Ecto neural progenitor cell (in vitro differentiated cells): ENCODE results near the gene HMGCL.
A peak's percentile ranks its signal among the peaks of the same experiment; 100 is the strongest.
"Not testable (repeated sequence)": the region's sequence is repeated elsewhere in the genome, so short reads cannot be mapped to it uniquely, and the experiment has no call there.

ENCODE experiments used
- DNase-seq: peaks from one replicate; pipeline ENCODE4 v3.0.0-alpha.2; 2018; ENCODE audit warnings: low spot score

Gene HMGCL

DNA sequence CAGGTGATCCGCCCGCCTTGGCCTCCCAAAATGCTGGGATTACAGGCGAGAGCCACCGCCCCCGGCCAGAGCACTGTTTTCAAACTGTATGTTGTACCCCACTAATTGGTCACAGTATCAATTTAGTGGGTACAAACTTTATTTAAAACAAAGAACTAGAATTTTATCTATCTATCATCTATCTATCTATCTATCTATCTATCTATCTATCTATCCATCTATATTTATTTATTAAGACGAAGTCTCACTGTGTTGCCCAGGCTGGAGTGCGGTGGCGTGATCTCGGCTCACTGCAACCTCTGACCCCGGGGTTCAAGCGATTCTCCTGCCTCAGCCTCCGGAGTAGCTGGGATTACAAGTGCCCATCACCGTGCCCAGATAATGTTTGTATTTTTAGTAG lies 1.4 kb upstream of the HMGCL start:
- DNase-seq, result not testable (repeated sequence)

DNA sequence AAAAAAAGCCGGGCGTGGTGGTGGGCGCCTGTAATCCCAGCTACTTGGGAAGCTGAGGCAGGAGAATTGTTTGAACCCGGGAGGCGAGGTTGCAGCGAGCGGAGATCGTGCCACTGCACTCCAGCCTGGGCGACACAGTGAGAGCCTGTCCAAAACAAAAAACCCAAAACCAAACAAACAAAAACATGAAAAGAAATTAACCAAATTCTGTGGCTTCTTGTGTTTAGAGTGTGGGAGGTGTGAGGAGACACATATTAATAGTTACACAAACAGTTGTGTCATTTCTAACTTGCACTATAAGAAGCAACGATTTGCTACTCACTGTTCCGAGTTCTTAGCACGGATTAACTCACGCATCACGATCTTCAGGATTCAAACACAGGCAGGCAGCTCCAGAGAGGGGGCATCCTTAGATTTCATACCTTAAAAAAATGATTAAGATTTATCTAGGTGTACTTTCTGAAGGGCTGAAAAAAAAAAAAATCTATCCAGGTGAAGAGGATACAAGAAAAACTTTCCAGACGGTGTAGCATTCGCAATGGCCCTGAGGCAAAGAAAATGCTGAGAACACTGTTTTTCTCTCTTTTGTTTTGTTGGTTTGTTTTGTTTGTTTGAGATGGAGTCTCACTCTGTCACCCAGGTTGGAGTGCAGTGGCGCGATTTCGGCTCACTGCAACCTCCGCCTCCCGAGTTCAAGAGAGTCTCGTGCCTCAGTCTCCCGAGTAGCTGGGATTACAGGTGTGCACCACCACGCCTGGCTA lies 713 bp upstream of the HMGCL start:
- no peak for DNase-seq

DNA sequence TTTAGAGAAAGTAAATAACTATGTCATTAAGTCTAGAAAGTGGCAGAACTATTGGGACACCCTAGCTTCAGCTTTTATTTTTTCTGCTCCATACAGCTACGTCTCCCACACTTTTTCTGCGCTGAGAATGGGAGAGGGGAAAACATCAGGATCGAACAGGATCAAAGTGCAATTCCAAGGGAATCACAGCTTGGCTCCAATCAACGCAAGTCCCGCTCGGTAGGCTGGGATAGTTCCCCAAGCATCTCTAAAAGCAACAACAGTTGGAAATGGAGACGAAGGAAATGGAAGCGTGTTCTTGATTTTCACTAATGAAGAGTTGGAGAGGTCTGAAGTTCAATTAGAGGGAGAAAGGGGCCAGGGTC lies 536 bp downstream of the HMGCL start:
- DNase-seq, result no peak

DNA sequence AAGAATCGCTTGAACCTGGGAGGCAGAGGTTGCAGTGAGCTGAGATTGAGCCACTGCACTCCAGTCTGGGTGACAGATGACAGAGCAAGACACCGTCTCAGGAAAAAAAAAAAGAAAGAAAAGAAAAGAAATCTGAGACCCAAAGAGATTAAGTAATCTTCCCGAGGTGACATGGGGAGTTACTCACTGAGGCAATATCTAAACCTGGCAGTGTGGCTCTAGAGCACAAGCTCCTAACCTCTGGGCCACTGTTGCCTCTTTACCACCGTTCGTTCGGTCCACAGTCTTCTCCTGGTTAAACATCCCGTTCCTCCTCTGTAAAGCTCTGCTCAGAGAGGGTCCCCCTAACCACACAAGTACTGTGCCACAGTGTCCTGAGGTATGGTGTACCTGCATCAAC lies 1.5 kb downstream of the HMGCL start:
- DNase-seq, result no peak

DNA sequence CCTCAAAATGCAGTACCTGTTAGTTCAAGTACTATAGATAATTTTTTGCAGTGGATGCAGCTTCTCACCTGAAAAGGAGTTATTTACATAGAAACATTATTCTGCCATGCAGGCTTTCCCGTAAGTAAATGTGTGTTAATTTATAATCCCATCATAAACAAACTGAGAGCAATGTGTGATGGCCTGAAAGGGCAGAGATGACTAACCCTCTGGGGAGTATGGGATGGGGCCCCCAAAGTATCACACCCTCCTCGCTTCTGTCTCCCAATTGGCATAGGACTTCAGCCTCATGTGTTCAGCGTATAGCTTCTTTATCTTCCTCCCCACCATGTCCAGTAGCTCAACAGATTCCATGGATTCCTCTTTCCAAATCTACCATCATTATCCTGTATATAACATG lies 7.6 kb downstream of the HMGCL start:
- DNase-seq, result no peak

DNA sequence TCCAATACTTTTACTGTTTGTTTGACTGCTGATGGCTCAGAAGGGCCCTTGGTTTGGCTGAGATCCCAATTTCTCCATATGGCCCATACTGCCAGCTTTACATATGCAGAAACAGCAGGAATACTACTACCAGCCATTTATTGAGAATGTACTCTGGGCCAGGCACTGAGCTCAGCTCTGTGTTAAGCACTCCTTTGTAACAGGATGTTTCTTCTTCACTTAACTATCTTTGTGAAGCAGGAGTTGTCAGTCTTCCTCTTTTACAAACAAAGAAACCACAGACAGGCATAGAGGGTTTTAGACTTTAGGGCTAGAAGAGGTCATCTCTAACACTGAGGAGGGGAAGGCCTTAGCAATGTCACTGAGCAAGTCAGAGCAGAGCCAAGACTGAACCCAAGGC lies 8.3 kb downstream of the HMGCL start:
- no peak for DNase-seq

DNA sequence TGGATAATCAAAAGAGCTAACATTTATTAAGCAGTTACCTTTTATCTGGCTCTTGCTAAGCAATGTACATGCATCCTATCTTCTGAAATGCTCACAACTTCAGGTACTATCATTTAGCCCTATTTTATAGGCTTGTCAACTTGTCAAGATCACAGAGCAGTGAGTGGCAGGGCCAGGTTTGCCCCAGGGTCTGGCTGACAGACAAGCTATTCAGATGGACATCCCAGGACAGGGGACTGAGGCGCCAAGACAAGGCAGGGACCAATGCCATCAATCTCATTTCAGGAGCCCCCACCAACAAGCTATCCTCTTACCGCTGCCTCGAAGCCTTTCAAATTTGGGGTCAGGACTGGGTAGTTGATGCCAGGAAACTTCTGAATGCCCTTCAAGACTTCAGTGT lies 8.9 kb downstream of the HMGCL start:
- DNase-seq, result no peak

DNA sequence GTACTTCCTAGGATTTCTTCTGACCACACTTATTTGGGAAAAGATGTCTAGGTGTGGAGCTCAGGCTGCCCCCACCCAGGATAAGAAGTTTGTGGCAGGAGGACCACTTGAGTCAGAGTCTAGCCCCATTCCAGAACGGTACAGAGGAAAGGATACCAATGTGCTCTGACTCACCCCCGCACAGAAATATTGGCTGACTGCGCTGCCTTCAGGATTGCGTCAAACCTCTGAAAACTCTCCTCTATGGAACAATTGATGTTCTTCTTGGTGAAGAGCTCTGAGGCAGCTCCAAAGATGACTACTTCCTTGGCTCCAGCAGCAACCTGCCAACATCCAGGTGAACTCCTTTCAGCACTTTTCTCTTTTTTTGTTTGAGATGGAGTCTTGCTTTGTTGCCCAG lies 11.2 kb downstream of the HMGCL start:
- DNase-seq, result no peak

DNA sequence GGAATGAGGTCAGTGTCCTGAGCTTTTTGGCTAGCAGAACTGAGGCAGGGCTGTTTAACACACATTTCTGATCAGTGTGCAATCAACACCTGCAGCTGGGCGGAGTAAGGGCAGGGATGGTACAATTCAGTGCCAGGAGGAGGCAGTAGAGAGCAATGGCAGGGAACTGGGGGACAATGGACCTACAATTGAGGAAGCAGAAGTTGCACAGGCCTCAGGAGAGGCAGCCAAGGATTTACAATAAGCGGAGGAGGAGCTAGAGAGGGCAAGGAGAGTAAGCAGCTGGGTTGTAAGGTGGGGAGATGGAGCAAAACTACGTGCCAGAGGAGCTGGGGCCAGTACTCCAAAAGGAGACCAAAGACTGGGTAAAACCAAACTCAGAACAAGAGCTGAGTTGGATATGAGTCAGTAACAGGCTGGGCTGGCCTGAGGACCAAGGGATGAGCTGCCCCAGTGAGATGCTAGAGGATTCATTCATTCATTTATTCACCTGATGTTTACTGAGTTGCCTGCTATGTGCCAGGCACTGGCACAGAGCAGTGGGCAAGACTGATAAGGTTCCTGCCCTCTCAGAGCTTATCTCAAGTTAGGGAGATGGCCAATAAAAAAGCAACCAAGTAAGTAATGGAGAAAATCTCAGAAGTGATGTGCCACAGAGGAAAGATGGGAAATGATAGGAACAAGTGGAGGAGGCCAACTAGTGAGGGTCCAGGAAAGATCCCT lies 14.2 kb downstream of the HMGCL start:
- peak; percentile 66 for DNase-seq

DNA sequence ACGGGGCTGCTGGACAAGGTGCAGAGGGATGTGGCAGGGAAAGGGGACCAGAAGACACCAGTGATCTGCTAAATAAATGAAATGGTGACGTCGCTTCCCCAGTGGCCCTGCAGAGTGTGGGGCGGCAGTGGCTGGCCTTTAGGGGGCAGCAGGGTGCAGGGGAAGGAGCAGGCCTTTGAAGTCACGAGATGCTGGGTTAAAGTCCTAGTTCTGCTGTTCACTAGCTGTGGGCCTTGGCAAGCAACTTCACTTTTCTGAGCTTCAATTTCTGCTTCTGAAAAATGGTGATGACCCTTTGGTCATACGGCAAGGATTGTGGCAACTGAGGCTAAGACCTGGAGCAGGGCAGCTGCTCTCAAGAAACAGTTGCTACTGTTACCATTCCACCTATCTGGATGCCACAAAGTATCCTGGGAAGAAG lies 15.5 kb downstream of the HMGCL start:
- DNase-seq, result peak; percentile 76

DNA sequence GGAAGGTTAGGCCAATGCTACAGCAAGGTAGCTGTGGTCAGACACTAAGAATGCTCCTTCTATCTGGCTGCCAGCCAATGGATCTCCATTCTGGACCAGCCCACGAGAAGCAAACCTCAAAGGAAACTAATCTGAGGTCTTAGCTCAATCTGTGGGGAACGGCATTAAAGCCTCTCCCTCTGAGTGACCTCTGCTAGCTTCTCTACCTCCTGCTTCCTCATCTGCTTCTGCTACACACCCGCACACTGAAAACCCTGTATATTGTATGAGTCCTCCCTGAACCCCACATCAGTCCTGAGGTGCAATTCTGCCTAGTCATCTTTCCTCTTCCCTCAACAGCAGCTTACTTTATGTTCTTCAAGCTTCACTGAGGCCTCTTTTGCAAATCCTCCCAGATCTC lies 17.8 kb downstream of the HMGCL start:
- DNase-seq, result no peak

DNA sequence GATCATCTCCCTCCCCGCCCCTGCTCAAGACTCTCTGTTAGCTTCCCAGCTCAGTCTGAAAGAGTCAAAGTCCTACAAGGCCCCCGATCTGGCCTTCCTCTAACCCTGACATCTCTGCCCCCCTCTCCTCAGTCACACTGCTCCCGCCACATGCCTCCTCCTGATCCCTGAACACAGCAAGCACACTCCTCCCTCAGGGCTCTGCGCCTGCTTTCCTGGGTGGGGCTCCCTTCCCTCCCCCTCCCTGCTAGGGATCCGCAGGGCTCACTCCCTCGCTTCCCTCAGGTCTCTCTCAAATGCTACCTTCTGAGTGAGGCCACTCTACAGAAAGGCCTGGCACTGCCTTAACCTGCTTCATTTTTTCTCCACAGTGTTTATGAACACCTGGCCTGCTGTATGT lies 18.9 kb downstream of the HMGCL start:
- DNase-seq, result no peak

DNA sequence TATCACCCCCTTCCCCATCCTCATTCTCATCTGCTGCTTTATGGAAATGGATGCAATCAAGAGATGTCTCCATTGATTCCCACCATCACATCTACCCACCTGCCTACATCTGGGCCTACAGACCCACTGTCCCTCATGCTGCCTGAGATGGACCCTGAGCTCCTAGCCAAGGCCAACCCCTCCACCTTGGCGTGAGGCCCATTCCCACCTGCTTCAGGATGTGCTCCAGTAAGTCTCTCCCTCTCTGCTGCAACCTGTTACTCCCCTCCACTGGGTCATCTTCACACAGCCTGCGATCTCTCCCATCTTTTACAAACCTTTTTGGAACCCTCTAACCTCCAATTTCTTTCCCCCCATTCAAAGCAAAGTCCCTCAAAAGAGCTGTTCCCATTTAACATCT lies 20.2 kb downstream of the HMGCL start:
- DNase-seq, result no peak

DNA sequence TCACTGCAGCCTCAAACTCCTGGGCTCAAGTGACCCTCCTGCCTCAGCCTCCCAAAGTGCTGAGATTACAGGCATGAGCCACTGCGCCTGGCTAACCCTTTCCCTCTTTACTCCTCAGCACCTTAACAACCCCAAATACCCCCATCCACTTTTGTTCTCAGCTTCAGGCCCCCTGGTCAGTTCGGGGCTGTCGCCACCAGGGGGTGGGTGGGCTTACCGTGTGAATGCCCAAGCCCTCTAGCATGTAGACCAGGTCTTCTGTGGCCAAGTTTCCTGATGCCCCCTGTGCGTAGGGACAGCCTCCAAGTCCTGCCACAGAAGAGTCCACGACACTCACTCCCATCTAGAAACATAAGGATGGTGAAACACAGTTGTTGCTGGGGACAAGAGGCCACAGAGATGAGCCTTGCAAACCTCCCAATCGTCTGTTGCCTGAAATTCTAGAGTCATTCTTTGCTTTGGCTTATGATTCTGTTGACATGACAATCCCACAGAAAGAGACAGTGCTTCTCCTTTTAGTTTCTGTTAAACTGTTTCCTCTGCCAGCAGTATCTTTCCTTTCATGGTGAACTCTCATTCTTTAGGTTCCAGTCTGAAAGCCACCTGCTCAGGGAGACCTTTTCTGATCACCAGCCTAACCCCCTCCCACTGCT lies 20.9 kb downstream of the HMGCL start:
- no peak for DNase-seq

DNA sequence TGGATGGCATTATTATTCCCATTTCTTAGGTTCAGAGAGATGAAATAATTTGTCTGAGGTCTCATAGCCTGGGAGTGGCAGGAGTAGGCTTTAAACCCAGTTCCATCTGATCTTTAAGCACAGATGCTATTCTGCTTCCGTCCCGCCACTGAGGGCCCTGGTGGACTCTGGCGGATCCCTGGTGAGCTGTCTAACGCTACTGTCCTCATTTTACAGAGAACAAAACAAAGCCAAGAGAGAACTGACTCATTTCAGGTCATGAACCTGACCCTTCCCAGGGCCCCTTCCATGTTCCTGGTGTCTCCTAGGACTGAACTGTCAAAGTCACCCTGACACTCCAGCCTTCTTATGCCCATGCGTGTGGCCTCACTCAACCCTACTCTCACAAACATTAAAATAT lies 21.6 kb downstream of the HMGCL start:
- no peak for DNase-seq

DNA sequence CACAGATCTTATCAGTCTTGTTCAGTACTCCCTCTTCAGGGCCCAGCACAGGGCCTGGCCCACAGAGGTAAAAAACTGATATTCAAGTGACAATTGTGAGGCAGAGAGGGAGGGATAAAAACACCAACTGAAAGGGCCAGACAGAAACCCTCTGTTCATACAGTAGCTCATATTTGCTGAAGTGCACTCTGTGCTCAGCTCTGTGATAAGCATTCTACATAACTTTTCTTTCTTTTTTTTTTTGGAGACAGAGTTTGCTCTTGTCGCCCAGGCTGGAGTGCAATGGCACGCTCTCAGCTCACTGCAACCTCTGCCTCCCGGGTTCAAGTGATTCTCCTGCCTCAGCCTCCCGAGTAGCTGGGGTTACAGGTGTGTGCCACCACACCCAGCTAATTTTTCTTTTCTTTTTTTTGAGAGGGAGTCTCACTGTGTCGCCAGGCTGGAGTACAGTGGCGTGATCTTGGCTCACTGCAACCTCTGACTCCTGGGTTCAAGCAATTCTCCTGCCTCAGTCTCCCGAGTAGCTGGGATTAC lies 22.4 kb downstream of the HMGCL start:
- DNase-seq, result not testable (repeated sequence)

DNA sequence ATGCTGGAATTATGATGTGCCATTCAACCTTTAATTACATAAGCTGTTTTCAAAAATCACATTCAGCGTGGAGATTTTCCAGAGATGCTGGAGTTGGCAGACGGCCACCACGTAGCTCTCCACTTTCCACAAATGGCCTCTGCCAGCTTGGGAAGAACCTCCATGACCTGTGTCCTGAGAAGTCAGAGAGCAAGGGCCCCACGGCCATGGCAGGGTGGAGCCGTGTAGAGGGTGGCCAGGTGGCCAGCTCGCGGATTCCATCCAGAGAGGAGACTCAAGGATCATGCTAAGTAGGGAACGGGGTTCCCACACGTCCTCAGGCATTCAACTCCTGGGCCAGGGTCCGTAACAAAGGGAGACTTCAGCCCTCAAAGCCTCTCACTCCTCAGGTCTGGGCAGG lies 23.4 kb downstream of the HMGCL start:
- DNase-seq, result no peak

DNA sequence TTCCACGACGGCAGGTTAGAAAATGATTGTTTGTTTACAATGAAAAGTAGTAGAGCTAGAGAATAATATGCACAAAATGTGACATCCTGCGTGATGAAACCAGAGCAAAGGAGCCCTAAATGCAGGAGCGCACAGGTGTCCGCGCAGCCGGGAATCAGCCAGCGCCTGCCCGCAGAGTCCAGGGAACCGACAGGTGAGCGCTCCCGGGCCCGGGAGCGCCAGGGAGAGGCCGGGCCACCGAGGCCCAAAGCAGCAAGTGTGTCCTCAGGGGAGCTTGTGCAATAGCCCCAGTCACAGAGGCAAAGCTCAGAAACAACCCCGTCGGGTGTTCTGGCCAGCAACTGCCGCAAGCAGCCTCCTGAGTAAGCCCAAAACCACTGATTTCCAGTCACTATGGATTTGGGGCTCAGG lies 23.9 kb downstream of the HMGCL start:
- DNase-seq, result no peak

DNA sequence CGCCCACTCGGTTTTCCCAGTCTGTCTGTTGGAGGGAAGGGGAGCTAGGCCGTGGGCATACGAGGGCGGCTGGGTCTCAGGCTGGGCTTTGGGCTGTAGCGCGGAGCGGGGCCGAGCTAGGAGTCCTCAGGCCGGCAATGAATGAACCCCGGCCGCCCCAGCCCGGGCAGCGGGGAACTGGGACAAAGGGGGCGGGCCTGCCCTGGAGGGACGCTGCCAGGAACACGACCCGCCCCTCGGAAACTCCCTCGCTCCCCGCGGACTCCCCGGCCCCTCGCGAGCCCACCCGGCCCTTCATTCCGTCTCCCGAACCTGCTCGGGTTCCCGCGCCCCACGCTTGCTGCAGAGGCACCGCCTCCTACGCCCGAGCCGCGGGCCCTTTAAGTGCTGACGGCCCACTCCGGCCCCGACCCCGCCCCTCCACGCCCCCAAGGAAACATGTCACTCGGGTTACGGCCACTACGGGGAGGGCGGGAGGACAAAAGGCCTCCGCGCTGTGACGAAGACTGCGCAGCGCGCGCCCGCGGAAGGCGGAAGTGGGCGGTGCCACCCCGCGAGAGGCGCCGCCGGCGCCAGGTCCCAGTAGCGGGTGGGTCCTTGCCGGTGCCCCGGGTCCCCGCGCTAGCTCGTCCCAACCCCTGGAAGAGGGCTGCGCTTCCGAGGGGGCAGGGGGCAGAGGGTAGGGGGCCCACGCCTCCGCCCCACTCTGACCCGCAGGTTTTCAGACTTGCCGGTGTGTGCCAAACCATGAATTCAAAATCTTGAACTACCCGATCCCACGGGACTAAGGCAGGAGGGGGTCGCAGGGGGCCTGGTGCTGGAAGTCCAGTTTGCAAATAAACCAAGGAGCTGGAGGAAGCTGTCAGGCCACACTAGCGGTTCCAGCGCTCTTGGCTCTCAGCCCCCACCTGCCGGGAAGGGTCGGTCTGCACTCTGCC lies 24.6 kb downstream of the HMGCL start, which contains the start of gene GALE:
GALE (minus strand) TSS at position 355 of the 938 bp plus-strand sequence. CDS start 1,747 bp downstream, outside the sequence.
- DNase-seq, result peak; percentile 91

DNA sequence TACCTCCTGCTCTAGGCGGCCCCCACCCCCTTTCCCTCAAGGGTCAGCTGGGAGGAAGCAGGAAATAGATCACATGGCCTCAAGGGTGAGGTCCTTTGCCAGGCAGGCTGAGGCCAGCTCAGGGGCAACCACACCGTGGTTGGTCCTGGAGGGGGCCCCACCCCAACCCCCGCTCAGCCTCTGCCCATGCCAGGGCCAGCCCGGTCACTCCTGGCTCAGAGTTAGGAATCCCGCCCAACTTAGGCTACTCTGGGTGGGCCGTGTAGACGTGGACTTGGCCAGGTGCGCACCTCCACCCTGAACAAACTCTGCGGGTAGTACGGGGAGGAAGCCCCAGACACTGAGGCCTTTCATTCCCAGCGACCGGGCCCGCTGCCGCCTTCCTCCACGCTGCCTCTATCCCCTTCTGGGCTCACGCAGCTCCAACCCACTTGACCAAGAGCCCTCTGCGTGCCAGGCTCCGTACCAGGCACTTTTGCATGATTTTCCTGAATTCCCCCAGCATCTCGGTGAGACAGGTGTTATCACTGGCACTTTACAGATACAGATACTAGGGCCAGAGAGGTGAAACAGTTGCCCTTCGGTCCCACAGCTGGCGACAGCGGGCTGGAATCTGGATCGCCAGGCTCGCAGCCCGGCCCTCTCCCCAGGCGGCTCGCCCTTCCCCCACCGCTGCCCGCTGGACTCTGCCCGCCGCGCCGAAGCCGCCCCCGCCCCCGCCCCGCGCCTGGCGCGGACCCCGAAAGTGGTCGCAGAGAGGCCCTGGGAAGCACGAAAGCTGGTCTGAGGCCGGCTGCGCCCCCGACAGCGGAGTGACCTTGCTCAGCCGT lies 25.4 kb downstream of the HMGCL start:
- peak; percentile 78 for DNase-seq

DNA sequence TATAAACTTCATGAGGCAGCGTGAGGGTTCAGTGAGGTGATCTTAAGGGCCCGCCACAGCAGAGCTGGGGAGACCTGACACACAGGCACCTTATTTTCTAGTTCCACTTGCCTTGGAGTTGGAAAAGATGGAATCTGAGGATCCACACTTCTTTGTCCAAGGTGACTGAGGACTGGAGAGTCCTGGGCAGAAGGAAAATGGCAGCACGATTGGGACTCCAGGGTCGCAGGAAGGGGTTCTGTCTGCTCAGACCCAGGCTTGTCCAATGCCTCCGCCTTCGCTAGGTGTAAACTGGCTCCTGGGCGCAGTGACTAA lies 26.0 kb downstream of the HMGCL start:
- no peak for DNase-seq
